Measurements from ENCODE around the gene CALM1. TPM values are rescaled to one million over a fixed set of nuclear protein-coding genes. Genes with fewer than 3 reads are reported as not detected.

The CALM1 gene
- total RNA-seq, 1 donor from 2014 or later = 338 TPM

GRCh38 chr14:90355540-90356518 lies 41.0 kb upstream of the CALM1 start:
- Mint-ChIP-seq H3K4me1 (no peaks in the 10 kb centered on the region), H3K27ac (ENCODE audit: unreplicated experiment) (no peak overlapping the region), H3K4me3 (no peak overlapping the region), H3K36me3 (ENCODE audit: low read depth) (no peaks in the 10 kb centered on the region), H3K9me3 (no peaks in the 10 kb centered on the region), H3K27me3 (ENCODE audit: low read depth) (peaks cover 17% of the 10 kb centered on the region)
- DNase-seq (ENCODE audit: low read depth, low spot score) = no peak
- TF ChIP-seq CTCF (conservative IDR thresholded peaks at IDR 0.05) = no peak

GRCh38 chr14:90356925-90357324 lies 39.9 kb upstream of the CALM1 start:
- Mint-ChIP-seq H3K27ac (ENCODE audit: unreplicated experiment) (no peak overlapping the region), H3K36me3 (ENCODE audit: low read depth) (no peaks in the 10 kb centered on the region), H3K4me3 (no peak overlapping the region), H3K9me3 (no peaks in the 10 kb centered on the region), H3K27me3 (ENCODE audit: low read depth) (peaks cover 17% of the 10 kb centered on the region), H3K4me1 (no peaks in the 10 kb centered on the region)
- DNase-seq (ENCODE audit: low read depth, low spot score) = no peak
- TF ChIP-seq CTCF (conservative IDR thresholded peaks at IDR 0.05) = no peak

- H3K4me3 Mint-ChIP-seq = no peak overlapping the region
- no peaks in the 10 kb centered on the region for H3K36me3 Mint-ChIP-seq (ENCODE audit: low read depth)
- no peak for DNase-seq (ENCODE audit: low read depth, low spot score)
- H3K4me1 Mint-ChIP-seq = no peaks in the 10 kb centered on the region
- TF ChIP-seq CTCF (conservative IDR thresholded peaks at IDR 0.05) = no peak
- H3K27ac Mint-ChIP-seq (ENCODE audit: unreplicated experiment) = no peak overlapping the region
- H3K27me3 Mint-ChIP-seq (ENCODE audit: low read depth) = peaks cover 30% of the 10 kb centered on the region
- no peaks in the 10 kb centered on the region for H3K9me3 Mint-ChIP-seq
Observed at GRCh38 chr14:90358359-90358758, 38.5 kb upstream of the CALM1 start.

- peaks cover 29% of the 10 kb centered on the region for H3K27me3 Mint-ChIP-seq (ENCODE audit: low read depth)
- no peak for TF ChIP-seq CTCF (conservative IDR thresholded peaks at IDR 0.05)
Observed at GRCh38 chr14:90361865-90362557, 34.8 kb upstream of the CALM1 start.

GRCh38 chr14:90362558-90362896 lies 34.3 kb upstream of the CALM1 start:
- no peak for TF ChIP-seq CTCF (conservative IDR thresholded peaks at IDR 0.05)
- Mint-ChIP-seq H3K4me1 (no peaks in the 10 kb centered on the region), H3K9me3 (no peaks in the 10 kb centered on the region), H3K4me3 (no peak overlapping the region), H3K27ac (ENCODE audit: unreplicated experiment) (no peak overlapping the region), H3K27me3 (ENCODE audit: low read depth) (peaks cover 26% of the 10 kb centered on the region), H3K36me3 (ENCODE audit: low read depth) (no peaks in the 10 kb centered on the region)
- no peak for DNase-seq (ENCODE audit: low read depth, low spot score)

More at GRCh38 chr14:90361865-90362557, 34.8 kb upstream of the CALM1 start:
- H3K36me3 Mint-ChIP-seq (ENCODE audit: low read depth) = no peaks in the 10 kb centered on the region
- DNase-seq (ENCODE audit: low read depth, low spot score) = no peak
- H3K4me3 Mint-ChIP-seq = no peak overlapping the region
- H3K4me1 Mint-ChIP-seq = no peaks in the 10 kb centered on the region
- H3K9me3 Mint-ChIP-seq = no peaks in the 10 kb centered on the region
- H3K27ac Mint-ChIP-seq (ENCODE audit: unreplicated experiment) = peak overlapping the region; percentile 65

Data from neural crest cell (in vitro differentiated cells).